NCI-H1694 treated with DMSO at 0.1 percent for 48 hours (cell line): ENCODE data around the gene ACTR1B.
"Not testable (repeated sequence)": the region's sequence is repeated elsewhere in the genome, so short reads cannot be mapped to it uniquely, and the experiment has no call there.

ENCODE experiments used
- DNase-seq: peaks from one replicate; lab custom pipeline; 2025; lab: John Stamatoyannopoulos, UW

ACTR1B gene

DNA sequence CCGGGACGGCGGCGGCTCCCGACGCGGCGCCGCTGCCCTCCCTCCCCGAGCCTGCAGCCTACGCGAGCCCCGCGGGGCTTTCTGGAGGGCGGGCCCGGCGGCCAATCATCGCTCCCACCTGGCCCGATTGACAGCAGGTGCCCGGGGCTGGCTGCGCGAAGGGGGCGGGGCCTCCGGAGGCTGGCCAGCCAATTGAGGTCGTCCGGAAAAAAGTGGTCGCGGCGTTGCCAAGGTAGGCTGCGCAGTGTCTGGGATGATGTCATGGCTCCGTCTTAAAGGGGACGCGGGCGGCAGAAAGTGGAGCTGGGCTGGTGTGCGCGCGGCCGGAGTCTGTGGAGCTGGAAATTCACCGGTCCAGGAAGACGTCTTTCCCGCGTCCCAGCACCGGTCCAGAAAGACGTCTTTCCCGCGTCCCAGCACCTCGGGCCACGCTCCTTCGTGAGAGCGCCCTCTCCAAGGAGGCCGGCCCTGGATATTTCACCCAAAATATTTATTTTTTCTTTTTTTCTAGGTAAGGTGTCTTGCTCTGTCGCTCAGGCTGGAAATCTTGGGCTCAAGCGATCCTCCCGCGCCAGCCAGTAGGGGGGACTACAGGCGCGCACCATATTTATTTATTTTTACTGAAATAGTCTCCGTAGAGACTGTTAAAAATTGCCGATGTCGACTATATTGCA is at the start of gene ACTR1B:
Gene ACTR1B (minus strand): TSS at position 83 of the 674 bp plus-strand sequence. CDS start 154 bp downstream, outside the sequence.
- peak; percentile 99 for DNase-seq

- no peak for DNase-seq
Measured at GRCh38 chr2:97712693-97713295, 49.0 kb upstream of the ACTR1B start.

- DNase-seq, result not testable (repeated sequence)
Measured at GRCh38 chr2:97712175-97712574, 48.3 kb upstream of the ACTR1B start.

GRCh38 chr2:97711394-97711711 is 47.5 kb upstream of the ACTR1B start:
- DNase-seq, result no peak

- no peak for DNase-seq
Measured at GRCh38 chr2:97708608-97709007, 44.8 kb upstream of the ACTR1B start.

DNA sequence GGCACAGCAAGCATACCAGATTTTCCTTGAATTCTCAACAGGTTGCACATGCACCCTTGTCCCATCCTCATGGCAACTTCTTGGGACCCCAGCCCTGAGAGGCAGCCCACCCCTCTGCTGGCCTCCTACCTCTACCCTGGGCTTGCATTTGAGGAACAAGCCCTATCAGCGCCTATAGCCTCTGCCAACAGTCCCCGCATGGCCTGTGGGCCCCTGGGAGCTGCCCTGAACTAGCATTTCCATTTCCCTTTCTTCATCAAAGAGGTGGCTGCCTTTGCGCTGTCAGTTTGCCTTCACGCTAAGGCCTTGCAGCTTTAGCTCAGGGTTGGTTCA is 44.2 kb upstream of the ACTR1B start:
- DNase-seq, result no peak

DNA sequence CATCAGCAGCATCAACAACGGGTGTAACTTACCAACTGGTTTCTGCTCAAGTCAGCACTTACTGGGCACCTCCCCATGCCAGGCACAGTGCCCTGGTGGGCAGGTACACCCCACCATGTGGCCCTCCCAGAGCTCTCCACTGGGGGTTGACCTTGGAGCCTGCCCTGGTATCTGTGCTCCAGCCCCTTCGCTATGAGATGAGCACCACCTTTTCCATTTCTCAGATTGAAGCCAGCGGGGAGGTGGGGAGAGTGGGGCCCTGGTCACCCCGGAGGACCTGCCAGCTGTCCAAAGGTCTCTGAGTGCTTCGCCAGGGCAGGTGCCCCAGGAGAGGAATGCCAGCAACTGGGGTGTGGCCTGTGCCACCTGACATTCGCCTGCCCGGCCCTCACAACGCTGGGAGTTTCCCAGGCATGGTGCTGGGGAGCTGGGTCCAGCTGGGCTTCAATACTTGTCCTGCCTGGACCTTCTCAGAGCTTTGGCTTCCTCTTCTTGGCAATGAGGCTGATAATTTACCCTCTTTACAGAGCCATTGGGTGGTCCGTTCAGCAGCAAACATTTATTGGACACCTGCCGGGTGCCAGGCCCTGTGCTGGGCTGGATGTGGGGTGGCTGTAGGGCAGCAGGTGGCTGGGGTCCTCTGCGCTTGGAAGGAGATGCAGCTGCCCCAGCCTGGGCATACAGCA is 43.7 kb upstream of the ACTR1B start:
- DNase-seq, result no peak

- no peak for DNase-seq
Measured at GRCh38 chr2:97706708-97707345, 43.0 kb upstream of the ACTR1B start.

- DNase-seq, result no peak
Measured at GRCh38 chr2:97706112-97706511, 42.3 kb upstream of the ACTR1B start.

- no peak for DNase-seq
Measured at GRCh38 chr2:97704989-97705388, 41.1 kb upstream of the ACTR1B start.

GRCh38 chr2:97703741-97704140 is 39.9 kb upstream of the ACTR1B start:
- DNase-seq, result no peak

GRCh38 chr2:97702731-97703470 is 39.1 kb upstream of the ACTR1B start:
- DNase-seq, result no peak

- no peak for DNase-seq
Measured at GRCh38 chr2:97701851-97702465, 38.1 kb upstream of the ACTR1B start.

DNA sequence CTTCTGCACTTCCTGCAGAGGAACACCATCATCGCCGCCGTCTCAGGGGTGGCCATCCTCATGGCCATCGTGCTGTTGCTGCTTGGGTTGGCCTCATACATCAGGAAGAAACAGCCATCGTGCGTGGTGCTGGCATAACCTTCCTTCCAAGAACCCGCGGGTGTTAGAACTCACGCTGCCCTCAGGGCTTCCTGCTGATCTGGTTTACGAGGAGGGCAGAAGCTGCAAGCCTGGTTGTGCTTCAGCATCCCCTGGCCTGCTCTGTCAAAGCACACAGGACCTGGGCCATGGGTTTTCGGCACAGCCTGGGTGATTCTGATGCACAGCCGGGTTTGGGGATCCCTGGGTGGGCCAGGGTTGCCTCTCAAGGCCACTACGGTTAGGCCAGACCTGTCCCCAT is 37.3 kb upstream of the ACTR1B start:
- no peak for DNase-seq

GRCh38 chr2:97699765-97700444 is 36.1 kb upstream of the ACTR1B start:
- peak; percentile 80 for DNase-seq

DNA sequence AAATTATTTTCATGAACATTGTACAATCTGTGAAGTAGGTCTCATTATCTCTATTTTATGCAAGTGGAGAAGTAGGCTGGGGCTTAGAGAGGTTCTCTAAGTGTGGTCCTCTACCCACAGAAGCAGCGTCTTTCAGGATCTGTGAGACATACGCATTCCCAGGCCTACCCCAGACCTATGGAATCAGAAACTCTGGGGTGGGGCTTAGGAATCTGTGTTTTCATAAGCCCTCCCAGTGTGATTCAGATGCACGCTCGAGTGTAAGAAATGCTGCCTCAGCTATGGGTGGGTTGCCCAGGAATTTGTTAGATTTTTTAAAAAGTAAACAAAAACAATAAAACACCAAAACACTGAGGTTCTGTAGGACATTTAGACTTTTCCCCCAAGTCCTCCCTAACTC is 34.7 kb upstream of the ACTR1B start:
- DNase-seq, result no peak

DNA sequence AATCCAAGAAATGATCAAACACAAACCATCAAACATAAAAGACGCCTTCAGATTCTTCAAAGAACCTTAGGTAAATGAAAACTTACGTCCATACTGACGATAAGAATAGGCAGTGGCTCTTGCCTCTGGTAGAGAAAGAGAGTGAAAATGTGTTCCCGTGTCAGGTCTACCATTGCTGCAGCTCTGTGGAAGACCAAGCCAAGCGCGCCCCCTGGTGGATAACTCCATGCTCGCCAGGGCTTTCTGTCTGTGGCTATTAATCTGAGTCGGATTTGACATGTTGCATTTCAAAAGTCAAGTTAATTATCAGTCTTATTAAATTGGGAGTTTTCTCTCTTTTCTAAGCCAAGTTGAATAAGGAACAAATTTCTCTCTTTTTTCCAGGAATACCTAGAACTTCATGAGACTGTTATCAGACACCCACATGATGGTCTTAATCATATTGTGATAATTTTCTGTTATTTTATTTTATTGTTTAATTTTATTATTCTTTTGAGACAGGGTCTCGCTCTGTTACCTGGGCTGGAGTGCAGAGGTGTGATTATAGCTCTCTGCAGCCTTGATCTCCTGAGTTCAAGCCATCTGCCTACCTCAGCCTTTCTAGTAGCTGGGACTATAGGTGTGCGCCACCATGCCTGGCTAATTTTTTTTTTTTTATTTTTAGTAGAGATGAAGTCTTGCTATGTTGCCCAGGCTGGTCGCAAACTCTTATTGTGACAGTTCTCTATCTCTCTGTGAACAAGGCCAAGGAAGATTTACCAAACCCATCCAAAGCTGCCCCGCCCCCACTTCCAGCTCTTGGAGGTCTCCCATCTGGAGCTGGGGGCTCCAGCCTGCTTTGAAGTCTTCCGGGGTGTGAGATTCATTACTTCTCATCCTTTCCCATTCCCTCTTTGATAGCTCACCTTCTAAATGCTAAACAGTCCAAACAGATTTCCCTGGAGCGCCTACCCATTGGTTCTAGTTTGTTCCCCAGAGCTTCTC is 33.7 kb upstream of the ACTR1B start:
- peak; percentile 76 for DNase-seq

DNA sequence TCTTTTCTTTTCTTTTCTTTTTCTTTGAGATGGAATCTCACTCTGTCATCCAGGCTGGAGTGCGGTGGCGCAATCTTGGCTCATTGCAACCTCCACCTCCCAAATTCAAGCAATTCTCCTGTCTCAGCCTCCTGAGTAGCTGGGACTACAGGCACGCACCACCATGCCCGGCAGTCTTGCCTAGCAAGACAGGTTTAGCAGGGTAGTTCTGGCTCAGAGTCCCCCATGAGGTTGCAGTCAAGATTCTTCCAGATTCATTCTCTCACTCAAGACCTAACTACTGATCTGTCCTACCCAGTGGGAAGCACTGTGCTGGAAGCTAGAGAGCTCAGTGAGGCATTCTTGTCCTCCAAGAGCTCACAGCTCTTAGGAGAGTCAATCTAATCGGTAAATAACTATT is 31.9 kb upstream of the ACTR1B start:
- no peak for DNase-seq

DNA sequence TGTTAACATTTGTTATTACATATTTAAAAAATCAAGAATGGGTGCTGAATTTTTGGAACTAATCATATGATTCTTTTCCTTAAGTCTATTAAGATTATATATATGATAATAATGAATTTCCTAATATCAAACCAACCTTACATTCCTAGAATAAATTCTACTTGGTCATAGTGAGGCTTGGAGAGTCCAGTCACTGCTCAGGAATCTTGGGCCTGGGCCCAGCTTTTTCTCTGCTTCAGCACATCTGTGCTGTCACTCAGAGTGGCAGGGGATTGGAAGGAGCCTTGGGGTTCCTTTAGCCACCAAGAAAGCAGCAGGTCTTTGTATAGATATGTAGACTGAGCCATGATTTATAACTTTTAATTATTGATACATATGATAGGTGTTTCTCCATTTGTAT is 29.6 kb upstream of the ACTR1B start:
- no peak for DNase-seq

DNA sequence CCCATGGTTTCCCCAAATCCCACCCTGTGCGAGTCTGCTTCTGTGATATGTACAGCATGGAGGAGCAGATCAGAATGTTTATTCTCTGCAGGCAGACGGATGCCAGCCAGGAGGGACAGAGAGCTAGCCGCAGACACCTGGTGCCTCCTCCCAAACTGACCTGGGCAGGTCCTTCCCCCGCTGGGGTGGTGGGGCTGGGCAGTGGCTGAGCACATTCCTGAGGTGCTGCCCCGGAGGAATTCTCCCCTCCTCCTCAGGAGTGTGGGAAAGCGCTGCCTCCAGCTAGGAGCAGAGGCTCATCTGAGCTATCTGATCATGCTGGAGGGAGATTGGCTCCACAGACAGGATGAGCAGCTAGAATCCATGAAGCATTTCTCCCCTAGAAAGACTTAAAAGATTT is 27.3 kb upstream of the ACTR1B start:
- DNase-seq, result no peak
